ENCODE measurements around the gene EMP3.

EMP3 gene

GRCh38 chr19:48321622-48322591 lies 3.4 kb upstream of the EMP3 start:
- Histone ChIP-seq H3K36me3 (ENCODE audit: insufficient read depth, low read length) (no peaks in the 10 kb centered on the region), H3K9me3 (ENCODE audit: low read length) (peaks cover 2% of the 10 kb centered on the region), H3K27me3 (ENCODE audit: insufficient read depth, low read length) (no peaks in the 10 kb centered on the region), H3K4me1 (ENCODE audit: insufficient read depth, low read length) (peaks cover 15% of the 10 kb centered on the region), H2AFZ (ENCODE audit: low read depth, low read length) (peak overlapping the region; percentile 29), H3K4me3 (ENCODE audit: low read length) (peak overlapping the region; percentile 43)

GRCh38 chr19:48329167-48329891 lies 4.0 kb downstream of the EMP3 start:
- Histone ChIP-seq H3K36me3 (ENCODE audit: insufficient read depth, low read length) (no peaks in the 10 kb centered on the region), H2AFZ (ENCODE audit: low read depth, low read length) (no peak overlapping the region), H3K4me3 (ENCODE audit: low read length) (no peak overlapping the region), H3K9me3 (ENCODE audit: low read length) (peaks cover 4% of the 10 kb centered on the region), H3K27me3 (ENCODE audit: insufficient read depth, low read length) (no peaks in the 10 kb centered on the region), H3K4me1 (ENCODE audit: insufficient read depth, low read length) (peaks cover 11% of the 10 kb centered on the region)

DNA sequence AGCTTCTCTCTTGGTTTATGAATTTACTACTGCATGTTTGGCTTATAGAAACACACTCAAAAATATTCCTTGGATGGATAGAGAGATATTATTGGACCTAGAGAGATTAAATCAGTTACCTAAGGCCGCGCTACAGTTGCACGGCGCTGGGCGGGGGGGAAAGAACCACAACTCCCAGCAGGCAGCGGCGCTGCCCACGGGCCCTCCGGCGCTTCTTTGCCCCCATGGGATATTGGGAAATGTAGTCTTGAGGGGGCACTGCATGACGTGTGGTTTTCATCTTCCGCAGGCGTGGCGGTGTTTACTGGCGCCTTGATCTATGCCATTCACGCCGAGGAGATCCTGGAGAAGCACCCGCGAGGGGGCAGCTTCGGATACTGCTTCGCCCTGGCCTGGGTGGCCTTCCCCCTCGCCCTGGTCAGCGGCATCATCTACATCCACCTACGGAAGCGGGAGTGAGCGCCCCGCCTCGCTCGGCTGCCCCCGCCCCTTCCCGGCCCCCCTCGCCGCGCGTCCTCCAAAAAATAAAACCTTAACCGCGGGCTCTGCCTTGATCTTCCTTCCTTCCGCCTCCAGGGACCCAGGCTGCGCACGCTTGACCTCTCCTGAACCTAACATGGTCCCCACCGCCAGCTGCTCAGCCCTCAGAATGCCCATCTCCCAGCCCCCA lies 4.8 kb downstream of the EMP3 start:
- H3K36me3 ChIP-seq (ENCODE audit: insufficient read depth, low read length), result no peaks in the 10 kb centered on the region
- H3K4me1 ChIP-seq (ENCODE audit: insufficient read depth, low read length), result peaks cover 9% of the 10 kb centered on the region
- peaks cover 4% of the 10 kb centered on the region for H3K9me3 ChIP-seq (ENCODE audit: low read length)
- no peaks in the 10 kb centered on the region for H3K27me3 ChIP-seq (ENCODE audit: insufficient read depth, low read length)
- no peak overlapping the region for H2AFZ ChIP-seq (ENCODE audit: low read depth, low read length)
- H3K4me3 ChIP-seq (ENCODE audit: low read length), result peak overlapping the region; percentile 25

DNA sequence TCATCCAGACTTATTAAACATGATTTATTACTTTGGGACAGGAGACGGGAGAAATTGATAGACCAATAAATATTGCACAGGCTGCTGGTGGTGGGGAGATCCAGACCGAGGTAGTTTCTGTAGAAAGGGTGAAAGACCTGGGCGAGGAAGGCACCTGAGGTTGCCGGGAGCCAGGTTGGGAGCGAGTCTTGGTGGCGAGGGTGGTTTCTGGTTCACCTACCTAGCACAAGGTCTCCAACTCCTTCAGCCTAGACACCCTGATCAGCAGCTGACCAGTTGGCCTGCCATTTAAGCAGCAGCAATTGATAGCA lies 7.0 kb downstream of the EMP3 start:
- Histone ChIP-seq H2AFZ (ENCODE audit: low read depth, low read length) (peak overlapping the region; percentile 51), H3K4me1 (ENCODE audit: insufficient read depth, low read length) (no peaks in the 10 kb centered on the region), H3K4me3 (ENCODE audit: low read length) (no peak overlapping the region), H3K36me3 (ENCODE audit: insufficient read depth, low read length) (no peaks in the 10 kb centered on the region), H3K27me3 (ENCODE audit: insufficient read depth, low read length) (no peaks in the 10 kb centered on the region), H3K9me3 (ENCODE audit: low read length) (peaks cover 3% of the 10 kb centered on the region)

DNA sequence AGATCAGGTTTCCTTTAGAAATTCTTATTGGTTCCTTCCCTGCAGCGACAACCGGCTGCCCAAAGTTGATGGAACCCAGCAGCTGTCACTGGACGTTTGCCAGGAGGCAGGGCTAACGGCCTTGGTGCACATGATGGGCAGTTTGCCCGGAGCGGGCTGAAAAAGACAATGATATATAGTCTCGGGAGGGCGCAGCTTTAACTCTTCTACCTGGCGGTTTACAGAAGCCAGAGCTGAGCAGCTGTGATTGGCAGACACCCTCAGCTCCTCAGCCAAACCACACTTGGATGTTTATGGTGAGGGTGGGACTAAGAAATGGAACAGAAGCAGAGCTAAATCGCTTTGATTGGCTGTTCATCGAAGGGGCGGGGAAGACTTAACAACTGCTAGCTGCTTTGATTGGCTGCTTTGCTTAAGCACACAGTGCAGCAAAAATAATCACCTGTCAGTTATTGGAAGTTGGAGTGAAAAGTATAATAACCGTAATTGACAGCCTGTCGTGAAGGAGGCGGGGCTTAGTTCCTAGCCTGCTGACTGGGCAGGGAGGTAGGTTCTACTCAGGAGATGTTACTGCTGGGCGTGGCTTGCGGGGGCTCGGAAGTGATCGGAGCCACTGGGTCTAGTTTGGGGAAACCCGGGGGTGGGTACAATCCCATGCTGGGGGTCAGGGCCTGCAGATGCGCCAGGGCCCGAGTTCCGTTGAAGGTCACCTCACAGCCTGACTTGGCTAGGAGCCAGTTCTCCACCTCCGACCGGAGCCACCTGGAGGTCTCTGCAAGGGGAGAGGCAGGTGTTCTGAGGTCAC lies 7.5 kb downstream of the EMP3 start:
- Histone ChIP-seq H2AFZ (ENCODE audit: low read depth, low read length) (peak overlapping the region; percentile 51), H3K4me3 (ENCODE audit: low read length) (peak overlapping the region; percentile 6), H3K27me3 (ENCODE audit: insufficient read depth, low read length) (no peaks in the 10 kb centered on the region), H3K9me3 (ENCODE audit: low read length) (peaks cover 2% of the 10 kb centered on the region), H3K4me1 (ENCODE audit: insufficient read depth, low read length) (no peaks in the 10 kb centered on the region), H3K36me3 (ENCODE audit: insufficient read depth, low read length) (no peaks in the 10 kb centered on the region)

DNA sequence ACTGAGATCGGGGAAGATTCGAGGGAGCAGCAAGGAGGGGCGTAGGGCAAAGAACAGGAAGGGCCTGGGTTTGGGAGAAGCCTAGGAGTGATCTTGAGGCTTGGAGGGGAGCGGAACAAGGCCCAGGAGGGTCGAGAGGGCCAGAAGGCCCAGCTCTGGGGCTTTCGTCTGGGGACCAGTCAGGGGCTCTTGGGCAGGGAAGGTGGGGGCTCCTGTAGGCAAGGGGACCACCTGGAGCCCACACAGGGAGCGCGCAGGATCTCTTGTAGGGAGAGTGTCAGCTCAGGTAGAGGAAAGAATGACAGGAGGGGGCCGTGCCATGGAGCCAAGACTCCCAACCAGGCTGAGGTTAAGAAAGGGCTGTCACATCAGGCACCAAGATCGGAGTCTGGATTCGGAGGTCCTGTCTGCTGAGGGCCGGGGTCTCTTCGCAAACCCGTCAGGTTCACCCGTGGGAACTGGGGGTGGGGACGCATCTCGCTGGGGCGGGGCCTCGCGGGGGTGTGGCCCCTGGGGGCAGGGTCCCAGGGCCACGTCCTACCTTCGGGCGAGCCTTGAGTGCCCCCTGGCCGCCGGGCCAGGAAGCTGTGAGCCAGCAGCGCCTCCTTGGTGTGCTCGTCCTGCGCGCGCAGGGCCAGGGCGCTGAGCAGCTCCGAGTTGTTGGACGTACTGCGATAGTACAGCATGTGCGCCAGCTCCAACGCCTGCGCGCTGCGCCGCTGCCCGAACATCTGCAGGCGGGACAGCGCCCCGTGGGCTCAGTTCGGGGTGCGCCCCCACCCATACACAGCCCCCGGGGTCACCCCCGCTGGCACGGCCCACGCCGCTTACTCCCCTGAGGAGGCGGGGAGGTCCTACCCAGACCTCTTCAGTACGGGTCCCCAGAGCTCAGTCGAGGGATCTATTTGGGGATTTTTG lies 8.4 kb downstream of the EMP3 start:
- Histone ChIP-seq H3K36me3 (ENCODE audit: insufficient read depth, low read length) (no peaks in the 10 kb centered on the region), H2AFZ (ENCODE audit: low read depth, low read length) (no peak overlapping the region), H3K4me3 (ENCODE audit: low read length) (peak overlapping the region; percentile 6), H3K4me1 (ENCODE audit: insufficient read depth, low read length) (no peaks in the 10 kb centered on the region), H3K9me3 (ENCODE audit: low read length) (peaks cover 2% of the 10 kb centered on the region), H3K27me3 (ENCODE audit: insufficient read depth, low read length) (no peaks in the 10 kb centered on the region)

DNA sequence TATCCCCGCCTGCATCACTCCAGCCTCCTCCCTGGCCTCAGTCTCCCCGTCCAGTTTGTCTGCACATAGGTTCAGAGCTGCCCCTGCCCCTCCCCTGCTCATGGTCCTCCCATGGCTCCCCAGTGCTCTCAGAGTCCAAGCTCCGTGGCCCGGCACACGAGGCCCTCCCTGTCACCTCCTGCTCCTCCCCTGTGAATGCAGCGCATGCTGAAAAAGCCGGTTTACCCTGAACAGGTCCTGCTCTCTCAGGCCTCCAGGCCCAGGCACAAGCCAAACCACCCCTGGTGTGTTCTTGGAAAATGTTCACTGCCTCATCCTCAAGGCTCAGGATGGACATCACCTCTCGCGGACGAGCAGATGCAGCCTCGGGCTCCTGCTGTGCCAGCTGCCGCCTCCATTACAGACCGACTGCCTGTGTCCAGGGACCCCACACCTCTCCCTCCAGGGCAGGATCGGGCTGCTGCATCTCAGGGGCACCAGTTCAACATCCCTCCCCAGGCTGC lies 13.0 kb downstream of the EMP3 start:
- Histone ChIP-seq H3K4me3 (ENCODE audit: low read length) (no peak overlapping the region), H3K9me3 (ENCODE audit: low read length) (no peaks in the 10 kb centered on the region), H2AFZ (ENCODE audit: low read depth, low read length) (no peak overlapping the region), H3K27me3 (ENCODE audit: insufficient read depth, low read length) (no peaks in the 10 kb centered on the region), H3K4me1 (ENCODE audit: insufficient read depth, low read length) (no peaks in the 10 kb centered on the region), H3K36me3 (ENCODE audit: insufficient read depth, low read length) (no peaks in the 10 kb centered on the region)

GRCh38 chr19:48338802-48339503 lies 13.6 kb downstream of the EMP3 start:
- no peak overlapping the region for H3K4me3 ChIP-seq (ENCODE audit: low read length)
- H3K4me1 ChIP-seq (ENCODE audit: insufficient read depth, low read length), result no peaks in the 10 kb centered on the region
- H3K27me3 ChIP-seq (ENCODE audit: insufficient read depth, low read length), result no peaks in the 10 kb centered on the region
- H2AFZ ChIP-seq (ENCODE audit: low read depth, low read length), result no peak overlapping the region
- no peaks in the 10 kb centered on the region for H3K9me3 ChIP-seq (ENCODE audit: low read length)
- H3K36me3 ChIP-seq (ENCODE audit: insufficient read depth, low read length), result no peaks in the 10 kb centered on the region

DNA sequence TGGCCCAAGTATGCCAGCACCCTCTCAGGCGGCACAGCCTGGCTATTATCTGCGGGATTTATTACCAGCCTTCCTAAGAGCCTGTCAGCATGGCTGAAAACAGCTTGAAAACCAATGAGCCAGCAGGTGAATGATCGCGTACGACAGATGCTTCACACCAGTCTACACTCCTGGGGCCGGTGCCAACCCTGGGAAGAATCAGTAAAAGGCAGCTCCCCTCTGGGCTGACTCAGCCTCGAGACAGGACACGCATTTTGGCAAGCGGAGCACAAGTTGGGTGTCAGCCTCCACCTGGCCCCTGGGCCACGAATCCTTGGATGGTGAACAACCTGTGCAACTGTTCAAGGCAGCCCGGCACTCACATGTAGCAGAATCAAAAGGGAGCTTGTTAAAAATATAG lies 15.6 kb downstream of the EMP3 start:
- Histone ChIP-seq H2AFZ (ENCODE audit: low read depth, low read length) (no peak overlapping the region), H3K9me3 (ENCODE audit: low read length) (no peaks in the 10 kb centered on the region), H3K4me1 (ENCODE audit: insufficient read depth, low read length) (no peaks in the 10 kb centered on the region), H3K27me3 (ENCODE audit: insufficient read depth, low read length) (no peaks in the 10 kb centered on the region), H3K36me3 (ENCODE audit: insufficient read depth, low read length) (no peaks in the 10 kb centered on the region), H3K4me3 (ENCODE audit: low read length) (no peak overlapping the region)

GRCh38 chr19:48341515-48342413 lies 16.4 kb downstream of the EMP3 start:
- Histone ChIP-seq H3K4me1 (ENCODE audit: insufficient read depth, low read length) (no peaks in the 10 kb centered on the region), H2AFZ (ENCODE audit: low read depth, low read length) (no peak overlapping the region), H3K27me3 (ENCODE audit: insufficient read depth, low read length) (no peaks in the 10 kb centered on the region), H3K9me3 (ENCODE audit: low read length) (no peaks in the 10 kb centered on the region), H3K4me3 (ENCODE audit: low read length) (no peak overlapping the region), H3K36me3 (ENCODE audit: insufficient read depth, low read length) (no peaks in the 10 kb centered on the region)

DNA sequence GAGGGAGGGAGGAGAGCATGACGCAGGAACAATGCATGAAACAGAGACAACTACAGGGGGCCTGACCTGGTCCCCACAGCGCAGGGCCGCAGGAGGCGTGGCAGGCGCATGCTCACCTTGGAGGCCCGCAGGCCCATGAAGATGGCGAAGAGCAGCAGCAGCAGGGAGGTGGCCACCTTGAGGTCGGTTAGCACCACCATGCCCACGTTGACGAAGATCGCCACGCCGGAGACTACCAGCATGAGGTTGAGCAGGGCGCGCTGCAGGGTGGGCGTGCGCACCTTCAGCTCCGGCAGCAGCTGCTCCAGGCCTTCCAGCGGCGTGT lies 17.0 kb downstream of the EMP3 start:
- Histone ChIP-seq H3K4me1 (ENCODE audit: insufficient read depth, low read length) (no peaks in the 10 kb centered on the region), H3K27me3 (ENCODE audit: insufficient read depth, low read length) (no peaks in the 10 kb centered on the region), H3K36me3 (ENCODE audit: insufficient read depth, low read length) (no peaks in the 10 kb centered on the region), H3K4me3 (ENCODE audit: low read length) (no peak overlapping the region), H2AFZ (ENCODE audit: low read depth, low read length) (no peak overlapping the region), H3K9me3 (ENCODE audit: low read length) (no peaks in the 10 kb centered on the region)
